ENCODE measurements around the gene TRAF2.

The TRAF2 gene

GRCh38 chr9:136942112-136942880 is 56.0 kb downstream of the TRAF2 start:
- no peaks in the 10 kb centered on the region for H3K9me3 ChIP-seq (replicated peaks; ENCODE audit: insufficient read depth, low read length)
- no peak overlapping the region for H3K9ac ChIP-seq (ENCODE audit: low read length)
- peaks cover 3% of the 10 kb centered on the region; the same call in 1 of the 2 replicates for H3K4me1 ChIP-seq (ENCODE audit: low read length)
- no peak overlapping the region for H2AFZ ChIP-seq (ENCODE audit: low read length)
- no peaks in the 10 kb centered on the region for H3K27me3 ChIP-seq (replicated peaks; ENCODE audit: insufficient read depth, low read length)
- no peak overlapping the region for H3K4me2 ChIP-seq (ENCODE audit: low read depth, low read length)
- TF ChIP-seq CTCF (IDR thresholded peaks at IDR 0.05; ENCODE audit: low read length) (no peak), EZH2phosphoT487 (IDR thresholded peaks at IDR 0.05; ENCODE audit: low read length) (no peak), EZH2 (optimal IDR thresholded peaks at IDR 0.05; ENCODE audit: low read depth, low read length) (no peak)
- peaks cover 29% of the 10 kb centered on the region for H3K79me2 ChIP-seq (ENCODE audit: low read length)
- no peaks in the 10 kb centered on the region for H3K9me2 ChIP-seq (replicated peaks; ENCODE audit: insufficient read depth, low read length)
- no peak overlapping the region for H3K27ac ChIP-seq (ENCODE audit: low read length)
- no peaks in the 10 kb centered on the region for H3F3A ChIP-seq (ENCODE audit: insufficient read depth, low read length)
- H3K36me3 ChIP-seq (replicated peaks; ENCODE audit: insufficient read depth, low read length), result peaks cover 17% of the 10 kb centered on the region
- H3K4me3 ChIP-seq (ENCODE audit: low read length), result no peak overlapping the region
- no peak for DNase-seq
- H4K20me1 ChIP-seq (ENCODE audit: insufficient read depth, low read length), result no peaks in the 10 kb centered on the region

GRCh38 chr9:136942881-136943230 is 56.5 kb downstream of the TRAF2 start:
- no peak for TF ChIP-seq EZH2 (optimal IDR thresholded peaks at IDR 0.05; ENCODE audit: low read depth, low read length)
- no peak for TF ChIP-seq EZH2phosphoT487 (IDR thresholded peaks at IDR 0.05; ENCODE audit: low read length)
- no peak for TF ChIP-seq CTCF (IDR thresholded peaks at IDR 0.05; ENCODE audit: low read length)
- Histone ChIP-seq H3K79me2 (ENCODE audit: low read length) (peaks cover 29% of the 10 kb centered on the region), H3K27ac (ENCODE audit: low read length) (no peak overlapping the region), H3K4me2 (ENCODE audit: low read depth, low read length) (no peak overlapping the region; the same call in 1 of the 2 replicates), H3F3A (ENCODE audit: insufficient read depth, low read length) (no peaks in the 10 kb centered on the region), H3K27me3 (replicated peaks; ENCODE audit: insufficient read depth, low read length) (no peaks in the 10 kb centered on the region), H3K9me2 (replicated peaks; ENCODE audit: insufficient read depth, low read length) (no peaks in the 10 kb centered on the region), H2AFZ (ENCODE audit: low read length) (no peak overlapping the region), H3K36me3 (replicated peaks; ENCODE audit: insufficient read depth, low read length) (peaks cover 17% of the 10 kb centered on the region), H3K9me3 (replicated peaks; ENCODE audit: insufficient read depth, low read length) (no peaks in the 10 kb centered on the region), H4K20me1 (ENCODE audit: insufficient read depth, low read length) (no peaks in the 10 kb centered on the region), H3K4me1 (ENCODE audit: low read length) (peaks cover 3% of the 10 kb centered on the region; the same call in 1 of the 2 replicates), H3K9ac (ENCODE audit: low read length) (no peak overlapping the region), H3K4me3 (ENCODE audit: low read length) (no peak overlapping the region)
- DNase-seq, result no peak

- Histone ChIP-seq H3K27me3 (replicated peaks; ENCODE audit: insufficient read depth, low read length) (no peaks in the 10 kb centered on the region), H3K9me3 (replicated peaks; ENCODE audit: insufficient read depth, low read length) (no peaks in the 10 kb centered on the region), H3K9ac (ENCODE audit: low read length) (peak overlapping the region; percentile 84), H3K79me2 (ENCODE audit: low read length) (peaks cover 29% of the 10 kb centered on the region), H2AFZ (ENCODE audit: low read length) (0 out of 2 replicates have a peak overlapping the region, but pooled peaks have one; percentile 42), H3K9me2 (replicated peaks; ENCODE audit: insufficient read depth, low read length) (no peaks in the 10 kb centered on the region), H3F3A (ENCODE audit: insufficient read depth, low read length) (no peaks in the 10 kb centered on the region), H3K27ac (ENCODE audit: low read length) (peak overlapping the region; percentile 44; the same call in 1 of the 2 replicates), H4K20me1 (ENCODE audit: insufficient read depth, low read length) (no peaks in the 10 kb centered on the region), H3K4me3 (ENCODE audit: low read length) (peak overlapping the region; percentile 93), H3K36me3 (replicated peaks; ENCODE audit: insufficient read depth, low read length) (peaks cover 17% of the 10 kb centered on the region), H3K4me1 (ENCODE audit: low read length) (peaks cover 3% of the 10 kb centered on the region; the same call in 1 of the 2 replicates), H3K4me2 (ENCODE audit: low read depth, low read length) (peak overlapping the region; percentile 91)
- no peak for TF ChIP-seq EZH2phosphoT487 (IDR thresholded peaks at IDR 0.05; ENCODE audit: low read length)
- TF ChIP-seq CTCF (IDR thresholded peaks at IDR 0.05; ENCODE audit: low read length), result no peak; the same call in 1 of the 2 replicates
- no peak for TF ChIP-seq EZH2 (optimal IDR thresholded peaks at IDR 0.05; ENCODE audit: low read depth, low read length)
- peak; percentile 37 for DNase-seq
These were observed 57.2 kb downstream of the TRAF2 start for GRCh38 chr9:136943291-136944211.

Measured in MM.1S (cell line).